HepG2 (cell line): Measurements from ENCODE around the gene LCAT. TPM values are rescaled to one million over a fixed set of nuclear protein-coding genes. Genes with fewer than 3 reads are reported as not detected.

ENCODE experiments used
- AKAP8 ChIP-seq: sonication (generic); formaldehyde crosslinking; IDR thresholded peaks from 2 replicates; pipeline ENCODE4 v1.5.1; 2020; ENCODE audit warnings: mild to moderate bottlenecking, missing genetic modification reagents
- CHCHD3 ChIP-seq: sonication (generic); formaldehyde crosslinking; IDR thresholded peaks from 2 replicates; pipeline ENCODE4 v1.8.0; 2022; ENCODE audit warnings: mild to moderate bottlenecking, missing genetic modification reagents, moderate library complexity
- HOXA9 ChIP-seq: sonication (generic); formaldehyde crosslinking; IDR thresholded peaks from 2 replicates; pipeline ENCODE4 v1.8.1; 2022; ENCODE audit warnings: missing genetic modification reagents, mild to moderate bottlenecking, moderate library complexity, borderline replicate concordance
- MED13 ChIP-seq: sonication (generic); formaldehyde crosslinking; IDR thresholded peaks from 2 replicates; pipeline ENCODE4 v1.5.0; 2020; ENCODE audit warnings: missing genetic modification reagents
- MTERF4 ChIP-seq: sonication (generic); formaldehyde crosslinking; IDR thresholded peaks from 2 replicates; pipeline ENCODE4 v1.8.0; 2023; ENCODE audit warnings: mild to moderate bottlenecking, missing genetic modification reagents
- NFE2L1 ChIP-seq: sonication (generic); formaldehyde crosslinking; IDR thresholded peaks from 2 replicates; pipeline ENCODE4 v1.4.0; 2020; ENCODE audit warnings: missing genetic modification reagents, mild to moderate bottlenecking, borderline replicate concordance
- NFKB2 ChIP-seq: sonication (generic); formaldehyde crosslinking; IDR thresholded peaks from 2 replicates; pipeline ENCODE4 v1.4.0; 2020; ENCODE audit warnings: missing genetic modification reagents, borderline replicate concordance
- PITX1 ChIP-seq: sonication (generic); formaldehyde crosslinking; IDR thresholded peaks from 2 replicates; pipeline ENCODE4 v1.5.1; 2020; ENCODE audit warnings: mild to moderate bottlenecking, missing genetic modification reagents
- POLR2AphosphoS5 ChIP-seq: IDR thresholded peaks from 2 replicates; pipeline ENCODE4 v1.6.1; 2012; ENCODE audit warnings: low read depth, low read length
- SMARCC2 ChIP-seq: fragments of 450-650 bp; IDR thresholded peaks from 2 replicates; pipeline ENCODE4 v1.6.1; 2017; ENCODE audit warnings: antibody characterized with exemption, mild to moderate bottlenecking
- SP1 ChIP-seq, 2 experiments: fragments of 450-650 bp in 1 of 2; sonication (generic) in 1 of 2; formaldehyde crosslinking in 1 of 2; IDR thresholded peaks; 2 replicates each; pipeline versions ENCODE4 v1.4.0 to v1.6.1; 2016 to 2020; ENCODE audit warnings: missing genetic modification reagents in 1 of 2
- TOPORS ChIP-seq: sonication (generic); formaldehyde crosslinking; IDR thresholded peaks from 2 replicates; pipeline ENCODE4 v1.8.0; 2023; ENCODE audit warnings: mild to moderate bottlenecking, missing genetic modification reagents
- ZFX ChIP-seq: sonication (generic); formaldehyde crosslinking; IDR thresholded peaks from 2 replicates; pipeline ENCODE4 v1.4.0; 2020; ENCODE audit warnings: mild to moderate bottlenecking, low read depth, missing genetic modification reagents, moderate library complexity
- ZKSCAN5 ChIP-seq: sonication (generic); formaldehyde crosslinking; IDR thresholded peaks from 2 replicates; pipeline ENCODE4 v1.5.1; 2020; ENCODE audit warnings: mild to moderate bottlenecking, missing genetic modification reagents
- ZNF20 ChIP-seq: sonication (generic); formaldehyde crosslinking; IDR thresholded peaks from 2 replicates; pipeline ENCODE4 v1.4.0; 2020; ENCODE audit warnings: mild to moderate bottlenecking, moderate library complexity, missing genetic modification reagents
- ZNF232 ChIP-seq: sonication (generic); formaldehyde crosslinking; IDR thresholded peaks from 2 replicates; pipeline ENCODE4 v1.4.0; 2020; ENCODE audit warnings: missing genetic modification reagents, borderline replicate concordance
- ZNF24 ChIP-seq: fragments of 450-650 bp; IDR thresholded peaks from 2 replicates; pipeline ENCODE4 v1.6.1; 2017; ENCODE audit warnings: antibody characterized with exemption, mild to moderate bottlenecking
- ZNF264 ChIP-seq: sonication (generic); formaldehyde crosslinking; IDR thresholded peaks from 2 replicates; pipeline ENCODE4 v1.4.0; 2020; ENCODE audit warnings: missing genetic modification reagents
- ZNF44 ChIP-seq: sonication (generic); formaldehyde crosslinking; IDR thresholded peaks from 2 replicates; pipeline ENCODE4 v1.5.1; 2020; ENCODE audit warnings: mild to moderate bottlenecking, missing genetic modification reagents
- ZNF552 ChIP-seq: sonication (generic); formaldehyde crosslinking; IDR thresholded peaks from 2 replicates; pipeline ENCODE4 v1.9.0; 2022; ENCODE audit warnings: missing genetic modification reagents, mild to moderate bottlenecking, borderline replicate concordance
- ZNF792 ChIP-seq: IDR thresholded peaks from 2 replicates; pipeline ENCODE4 v1.6.1; 2016
- ZNF878 ChIP-seq: sonication (generic); formaldehyde crosslinking; IDR thresholded peaks from 2 replicates; pipeline ENCODE4 v1.8.1; 2023; ENCODE audit warnings: mild to moderate bottlenecking, missing genetic modification reagents, moderate library complexity
- ZSCAN21 ChIP-seq: sonication (generic); formaldehyde crosslinking; IDR thresholded peaks from 2 replicates; pipeline ENCODE4 v1.8.0; 2022; ENCODE audit warnings: mild to moderate bottlenecking, missing genetic modification reagents, moderate library complexity, borderline replicate concordance
- polyA plus RNA-seq, 8 experiments: library from polyadenylated mRNA; depleted of rRNA in 3 of 8; stranded (reverse) in 7 of 8; unstranded in 1 of 8; fragments of >200 nt; fragmentation: Illumina TruSeq in 4 of 8; extraction: Trizol in 4 of 8; gene quantifications; 2 replicates each; pipeline versions ENCODE4 v1.2.1 to v1.2.3, GENCODE V29; 2011 to 2016; ENCODE audit warnings: low read depth in 4 of 8, missing spikeins in 1 of 8, mixed read lengths in 1 of 8; ENCODE audit not compliant: insufficient read depth in 1 of 8
- total RNA-seq, 5 experiments: library from RNA; depleted of rRNA; stranded (reverse); fragments of >200 nt; fragmentation: Illumina TruSeq; extraction: Trizol; gene quantifications; 2 replicates each; pipeline ENCODE4 v1.2.3, GENCODE V29; 2016; ENCODE audit warnings: low read depth in 1 of 5
- TF ChIP-seq, protein P1 (sequence below): sonication (generic); formaldehyde crosslinking; IDR thresholded peaks from 2 replicates; pipeline ENCODE4 v1.5.1; 2020; ENCODE audit warnings: missing genetic modification reagents, mild to moderate bottlenecking, borderline replicate concordance
- TF ChIP-seq, protein P2 (sequence below): sonication (generic); formaldehyde crosslinking; IDR thresholded peaks from 2 replicates; pipeline ENCODE4 v1.9.0; 2022; ENCODE audit warnings: low read depth, missing genetic modification reagents
- TF ChIP-seq, protein P3 (sequence below): IDR thresholded peaks from 2 replicates; pipeline ENCODE4 v1.6.1; 2016; ENCODE audit warnings: low read depth, control low read depth
- TF ChIP-seq, protein P4 (sequence below): sonication (generic); formaldehyde crosslinking; IDR thresholded peaks from 2 replicates; pipeline ENCODE4 v1.4.0; 2020; ENCODE audit warnings: missing genetic modification reagents

LCAT gene
- total and polyA plus RNA-seq, 2 of the 13 experiments (the other 11 are each of a cell fraction or from before 2014, with no cell fraction given), result 36.1 to 38.9 TPM

DNA sequence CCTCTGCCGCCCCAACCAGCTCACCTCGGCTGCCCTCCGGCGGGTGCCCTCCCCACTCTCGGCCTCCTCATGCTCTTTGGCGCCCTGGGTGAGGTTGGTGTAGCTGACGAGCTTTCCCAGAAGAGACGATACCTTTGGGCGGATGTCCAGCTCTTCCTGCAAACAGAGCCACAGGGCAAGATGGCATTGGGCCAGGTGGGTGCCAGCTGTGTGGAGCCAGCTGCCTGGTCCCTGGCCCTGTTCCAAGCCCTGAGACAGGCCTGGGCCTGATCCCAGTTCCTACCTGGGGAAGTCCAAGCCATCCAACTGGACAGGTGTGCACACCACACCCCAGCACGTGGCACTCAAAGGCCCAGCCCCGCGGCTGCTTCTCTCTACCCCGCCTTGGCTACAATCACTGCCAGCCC, 17.6 kb upstream of the LCAT start (continued):
- TF ChIP-seq, protein P1, sequence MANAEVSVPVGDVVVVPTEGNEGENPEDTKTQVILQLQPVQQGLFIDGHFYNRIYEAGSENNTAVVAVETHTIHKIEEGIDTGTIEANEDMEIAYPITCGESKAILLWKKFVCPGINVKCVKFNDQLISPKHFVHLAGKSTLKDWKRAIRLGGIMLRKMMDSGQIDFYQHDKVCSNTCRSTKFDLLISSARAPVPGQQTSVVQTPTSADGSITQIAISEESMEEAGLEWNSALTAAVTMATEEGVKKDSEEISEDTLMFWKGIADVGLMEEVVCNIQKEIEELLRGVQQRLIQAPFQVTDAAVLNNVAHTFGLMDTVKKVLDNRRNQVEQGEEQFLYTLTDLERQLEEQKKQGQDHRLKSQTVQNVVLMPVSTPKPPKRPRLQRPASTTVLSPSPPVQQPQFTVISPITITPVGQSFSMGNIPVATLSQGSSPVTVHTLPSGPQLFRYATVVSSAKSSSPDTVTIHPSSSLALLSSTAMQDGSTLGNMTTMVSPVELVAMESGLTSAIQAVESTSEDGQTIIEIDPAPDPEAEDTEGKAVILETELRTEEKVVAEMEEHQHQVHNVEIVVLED (CRISPR knock-in tag), result no peak
- no peak for TF ChIP-seq ZNF20 (CRISPR knock-in tag)
- TF ChIP-seq ZNF264 (CRISPR knock-in tag), result no peak
- 0 out of 2 replicates have a peak, but pooled peaks have one; percentile 29 for TF ChIP-seq ZNF552 (CRISPR knock-in tag)
- 0 out of 2 replicates have a peak, but pooled peaks have one; percentile 40 for TF ChIP-seq AKAP8
- peak; percentile 15; the same call in 1 of the 2 replicates for TF ChIP-seq POLR2AphosphoS5
- no peak for TF ChIP-seq PITX1 (CRISPR knock-in tag)
- TF ChIP-seq MTERF4 (CRISPR knock-in tag), result no peak
- TF ChIP-seq HOXA9 (CRISPR knock-in tag), result no peak
- TF ChIP-seq, protein P2, sequence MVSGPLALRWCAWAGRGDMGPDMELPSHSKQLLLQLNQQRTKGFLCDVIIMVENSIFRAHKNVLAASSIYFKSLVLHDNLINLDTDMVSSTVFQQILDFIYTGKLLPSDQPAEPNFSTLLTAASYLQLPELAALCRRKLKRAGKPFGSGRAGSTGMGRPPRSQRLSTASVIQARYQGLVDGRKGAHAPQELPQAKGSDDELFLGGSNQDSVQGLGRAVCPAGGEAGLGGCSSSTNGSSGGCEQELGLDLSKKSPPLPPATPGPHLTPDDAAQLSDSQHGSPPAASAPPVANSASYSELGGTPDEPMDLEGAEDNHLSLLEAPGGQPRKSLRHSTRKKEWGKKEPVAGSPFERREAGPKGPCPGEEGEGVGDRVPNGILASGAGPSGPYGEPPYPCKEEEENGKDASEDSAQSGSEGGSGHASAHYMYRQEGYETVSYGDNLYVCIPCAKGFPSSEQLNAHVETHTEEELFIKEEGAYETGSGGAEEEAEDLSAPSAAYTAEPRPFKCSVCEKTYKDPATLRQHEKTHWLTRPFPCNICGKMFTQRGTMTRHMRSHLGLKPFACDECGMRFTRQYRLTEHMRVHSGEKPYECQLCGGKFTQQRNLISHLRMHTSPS, result no peak
- no peak for TF ChIP-seq SMARCC2
- no peak for TF ChIP-seq TOPORS (CRISPR knock-in tag)
- no peak for TF ChIP-seq ZNF232 (CRISPR knock-in tag)
- TF ChIP-seq MED13 (CRISPR knock-in tag), result no peak
- TF ChIP-seq ZNF24, result no peak
- no peak for TF ChIP-seq ZKSCAN5
- TF ChIP-seq ZNF792 (CRISPR knock-in tag), result no peak
- TF ChIP-seq NFE2L1 (CRISPR knock-in tag), result 0 out of 2 replicates have a peak, but pooled peaks have one; percentile 28
- TF ChIP-seq NFKB2 (CRISPR knock-in tag), result peak; percentile 29; the same call in 1 of the 2 replicates
- TF ChIP-seq ZSCAN21 (CRISPR knock-in tag), result no peak
- TF ChIP-seq ZFX, result no peak
- no peak for TF ChIP-seq SP1 (IDR thresholded peaks at IDR 0.05)
- TF ChIP-seq SP1 (CRISPR knock-in tag; IDR thresholded peaks at IDR 0.05), result no peak
- TF ChIP-seq CHCHD3 (CRISPR knock-in tag), result peak; percentile 58; the same call in 1 of the 2 replicates
- TF ChIP-seq, protein P3, sequence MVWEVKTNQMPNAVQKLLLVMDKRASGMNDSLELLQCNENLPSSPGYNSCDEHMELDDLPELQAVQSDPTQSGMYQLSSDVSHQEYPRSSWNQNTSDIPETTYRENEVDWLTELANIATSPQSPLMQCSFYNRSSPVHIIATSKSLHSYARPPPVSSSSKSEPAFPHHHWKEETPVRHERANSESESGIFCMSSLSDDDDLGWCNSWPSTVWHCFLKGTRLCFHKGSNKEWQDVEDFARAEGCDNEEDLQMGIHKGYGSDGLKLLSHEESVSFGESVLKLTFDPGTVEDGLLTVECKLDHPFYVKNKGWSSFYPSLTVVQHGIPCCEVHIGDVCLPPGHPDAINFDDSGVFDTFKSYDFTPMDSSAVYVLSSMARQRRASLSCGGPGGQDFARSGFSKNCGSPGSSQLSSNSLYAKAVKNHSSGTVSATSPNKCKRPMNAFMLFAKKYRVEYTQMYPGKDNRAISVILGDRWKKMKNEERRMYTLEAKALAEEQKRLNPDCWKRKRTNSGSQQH (CRISPR knock-in tag), result no peak
- TF ChIP-seq, protein P4, sequence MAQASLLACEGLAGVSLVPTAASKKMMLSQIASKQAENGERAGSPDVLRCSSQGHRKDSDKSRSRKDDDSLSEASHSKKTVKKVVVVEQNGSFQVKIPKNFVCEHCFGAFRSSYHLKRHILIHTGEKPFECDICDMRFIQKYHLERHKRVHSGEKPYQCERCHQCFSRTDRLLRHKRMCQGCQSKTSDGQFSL (CRISPR knock-in tag), result no peak
- TF ChIP-seq ZNF878 (CRISPR knock-in tag), result no peak
- TF ChIP-seq ZNF44 (CRISPR knock-in tag), result no peak
